Skeletal muscle tissue (tissue), 4 donors: ENCODE results near the gene TNNT3. TPM values are rescaled to one million over a fixed set of nuclear protein-coding genes. Genes with fewer than 3 reads are reported as not detected.

Experiments
- H3K27ac ChIP-seq: one replicate; pipeline ENCODE4 v1.7.0; 2013; ENCODE audit warnings: mild to moderate bottlenecking, low read depth, low read length, inconsistent platforms
- H3K27me3 ChIP-seq, 3 donors: one replicate each; pipeline ENCODE4 v1.7.0; 2013; ENCODE audit warnings: low read length in 3 of 3; ENCODE audit not compliant: control insufficient read depth in 3 of 3, insufficient read depth in 3 of 3
- H3K36me3 ChIP-seq, 3 donors: one replicate each; pipeline ENCODE4 v1.7.0; 2013; ENCODE audit warnings: low read length in 3 of 3; ENCODE audit not compliant: control insufficient read depth in 3 of 3, insufficient read depth in 3 of 3
- H3K4me1 ChIP-seq, 3 donors: one replicate each; pipeline ENCODE4 v1.7.0; 2013; ENCODE audit warnings: low read length in 3 of 3, mild to moderate bottlenecking in 3 of 3; ENCODE audit not compliant: control insufficient read depth in 3 of 3, insufficient read depth in 3 of 3
- H3K4me3 ChIP-seq, 3 donors: one replicate each; pipeline ENCODE4 v1.7.0; 2013; ENCODE audit warnings: low read length in 3 of 3
- H3K9ac ChIP-seq, 3 donors: one replicate each; pipeline ENCODE4 v1.7.0; 2013; ENCODE audit warnings: low read length in 3 of 3, mild to moderate bottlenecking in 3 of 3, moderate library complexity in 2 of 3, low read depth in 1 of 3
- H3K9me3 ChIP-seq, 3 donors: one replicate each; pipeline ENCODE4 v1.7.0; 2013; ENCODE audit warnings: low read length in 3 of 3; ENCODE audit not compliant: control insufficient read depth in 3 of 3
- total RNA-seq: library from RNA; depleted of rRNA; stranded (reverse); fragments of >200 nt; gene quantifications from one replicate; pipeline ENCODE4 v1.2.3, GENCODE V29; 2014
- donor health status: Osteomylitis.

Gene TNNT3
- total RNA-seq, 1 donor from 2014 or later: 4,042 TPM

DNA sequence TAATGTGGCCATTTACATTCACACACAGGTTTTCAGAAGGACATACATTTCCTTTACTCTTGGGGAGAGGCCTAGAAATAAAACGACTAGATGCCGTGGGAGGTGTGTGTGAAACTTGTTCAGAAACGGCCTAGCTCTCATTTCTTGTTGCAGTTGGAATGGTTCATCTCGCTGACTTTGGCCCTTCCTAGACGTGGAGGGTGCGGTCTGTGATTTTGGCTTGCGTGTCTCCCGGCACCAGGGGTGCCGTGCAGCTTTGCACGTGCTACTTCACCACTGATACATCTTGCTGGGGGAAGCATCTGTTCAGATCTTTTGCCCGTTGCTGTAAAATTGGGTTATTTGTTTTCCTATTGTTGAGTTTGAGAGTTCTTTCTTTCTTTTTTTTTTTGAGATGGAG, 24.7 kb upstream of the TNNT3 start:
- Histone ChIP-seq H3K4me3 (no peak overlapping the region), H3K4me1 (peaks cover 32 to 41% (median 36%) of the 10 kb centered on the region in 3 donors), H3K27me3 (no peaks in the 10 kb centered on the region), H3K27ac (no peak overlapping the region), H3K9ac (no peak overlapping the region), H3K36me3 (peaks cover 0 to 3% (median 0%) of the 10 kb centered on the region in 3 donors), H3K9me3 (no peaks in the 10 kb centered on the region)

- no peak overlapping the region for H3K4me3 ChIP-seq
- H3K27ac ChIP-seq: no peak overlapping the region
- no peaks in the 10 kb centered on the region for H3K27me3 ChIP-seq
- no peaks in the 10 kb centered on the region for H3K36me3 ChIP-seq
- no peaks in the 10 kb centered on the region for H3K9me3 ChIP-seq
- H3K4me1 ChIP-seq: peaks cover 15 to 24% (median 20%) of the 10 kb centered on the region in 3 donors
- H3K9ac ChIP-seq: no peak overlapping the region
Measured at GRCh38 chr11:1896468-1896867, 23.0 kb upstream of the TNNT3 start.

DNA sequence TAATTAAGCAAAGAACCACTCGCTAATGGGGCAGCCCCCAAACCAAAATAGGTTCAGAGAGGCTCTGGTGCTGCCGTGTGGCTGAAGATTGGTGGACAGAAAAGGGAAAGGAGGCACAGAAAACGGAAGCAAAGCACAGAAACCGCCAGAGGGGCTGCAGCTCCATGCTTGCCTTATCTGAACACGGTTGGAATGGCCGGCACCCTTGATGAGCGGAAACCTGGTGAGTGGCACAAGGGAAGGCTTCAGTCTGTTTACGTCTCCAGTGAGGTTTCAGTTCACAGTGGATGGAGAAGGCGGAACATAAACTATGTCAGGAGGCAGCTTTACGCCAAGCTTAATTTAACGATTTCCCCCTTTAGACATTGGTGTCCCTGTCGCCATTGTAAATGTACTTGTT, 22.6 kb upstream of the TNNT3 start:
- Histone ChIP-seq H3K9ac (no peak overlapping the region), H3K27me3 (no peaks in the 10 kb centered on the region), H3K27ac (no peak overlapping the region), H3K9me3 (no peaks in the 10 kb centered on the region), H3K4me3 (no peak overlapping the region), H3K4me1 (peaks cover 11 to 19% (median 15%) of the 10 kb centered on the region in 3 donors), H3K36me3 (no peaks in the 10 kb centered on the region)

- H3K27ac ChIP-seq: no peak overlapping the region
- no peak overlapping the region for H3K4me3 ChIP-seq
- no peaks in the 10 kb centered on the region for H3K36me3 ChIP-seq
- H3K4me1 ChIP-seq: no peaks in the 10 kb centered on the region
- H3K27me3 ChIP-seq: no peaks in the 10 kb centered on the region
- no peaks in the 10 kb centered on the region for H3K9me3 ChIP-seq
- no peak overlapping the region for H3K9ac ChIP-seq
Measured at GRCh38 chr11:1899090-1899489, 20.4 kb upstream of the TNNT3 start.

GRCh38 chr11:1899686-1900085, 19.8 kb upstream of the TNNT3 start:
- H3K36me3 ChIP-seq: no peaks in the 10 kb centered on the region
- no peak overlapping the region for H3K9ac ChIP-seq
- H3K9me3 ChIP-seq: no peaks in the 10 kb centered on the region
- H3K4me3 ChIP-seq: no peak overlapping the region
- no peak overlapping the region for H3K27ac ChIP-seq
- no peaks in the 10 kb centered on the region for H3K27me3 ChIP-seq
- H3K4me1 ChIP-seq: no peaks in the 10 kb centered on the region

DNA sequence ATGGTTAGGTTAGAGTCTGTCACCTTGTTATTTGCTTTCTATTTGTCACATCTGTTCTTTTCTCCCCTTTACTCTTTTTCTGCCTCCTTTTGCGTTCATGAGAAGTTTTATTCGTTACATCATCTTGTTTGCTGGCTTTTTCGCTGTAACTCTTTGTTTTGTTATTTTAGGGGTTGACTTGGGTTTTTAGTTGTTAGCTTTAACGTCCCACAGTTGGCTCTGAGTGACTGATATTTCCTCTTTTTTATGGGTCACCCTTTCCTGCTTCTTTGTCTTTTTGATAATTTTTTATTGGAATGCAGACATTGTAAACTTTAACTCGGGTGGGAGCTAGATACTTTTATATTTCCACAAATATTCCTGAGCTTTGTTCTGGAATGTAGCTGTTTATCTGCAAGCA, 13.3 kb upstream of the TNNT3 start:
- Histone ChIP-seq H3K9me3 (no peaks in the 10 kb centered on the region), H3K4me3 (no peak overlapping the region), H3K4me1 (peaks cover 13 to 20% (median 20%) of the 10 kb centered on the region in 3 donors), H3K9ac (peak overlapping the region in 2 of 3 donors; percentile 6 to 25), H3K27ac (peak overlapping the region; percentile 80), H3K36me3 (no peaks in the 10 kb centered on the region), H3K27me3 (peaks cover 0 to 2% (median 0%) of the 10 kb centered on the region in 3 donors)

- H3K36me3 ChIP-seq: no peaks in the 10 kb centered on the region
- H3K4me3 ChIP-seq: no peak overlapping the region
- peak overlapping the region in 2 of 3 donors; percentile 16 to 25 for H3K9ac ChIP-seq
- peaks cover 13 to 20% (median 20%) of the 10 kb centered on the region in 3 donors for H3K4me1 ChIP-seq
- H3K27me3 ChIP-seq: peaks cover 0 to 2% (median 0%) of the 10 kb centered on the region in 3 donors
- H3K27ac ChIP-seq: peak overlapping the region; percentile 80
- no peaks in the 10 kb centered on the region for H3K9me3 ChIP-seq
Measured at GRCh38 chr11:1906611-1907423, 12.7 kb upstream of the TNNT3 start.

DNA sequence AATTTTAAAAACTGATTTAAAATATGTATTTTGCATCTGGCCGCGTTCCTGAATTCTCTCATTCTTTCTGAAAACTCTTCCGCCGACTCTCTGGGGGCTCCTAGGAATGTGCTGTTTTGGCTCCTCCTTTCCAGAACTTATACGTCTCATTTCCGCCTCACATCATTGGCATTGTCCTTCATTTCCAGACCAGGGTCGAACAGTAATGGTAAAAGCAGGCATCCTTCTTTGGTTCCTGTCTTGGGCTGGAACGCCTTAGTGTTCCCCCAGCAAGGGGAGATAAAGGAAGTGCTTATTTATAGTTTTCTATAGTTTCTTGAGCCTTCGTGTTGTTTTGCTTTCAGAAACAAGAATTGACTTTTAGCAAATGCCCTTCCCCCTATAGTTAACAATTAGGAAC, 10.9 kb upstream of the TNNT3 start:
- no peak overlapping the region for H3K4me3 ChIP-seq

GRCh38 chr11:1909524-1909923, 10.0 kb upstream of the TNNT3 start:
- Histone ChIP-seq H3K9me3 (no peaks in the 10 kb centered on the region), H3K36me3 (no peaks in the 10 kb centered on the region), H3K27me3 (peaks cover 0 to 2% (median 0%) of the 10 kb centered on the region in 3 donors), H3K4me1 (peaks cover 20% of the 10 kb centered on the region in 3 donors), H3K27ac (no peak overlapping the region), H3K4me3 (no peak overlapping the region), H3K9ac (no peak overlapping the region)

More for the DNA sequence above, 10.9 kb upstream of the TNNT3 start:
- Histone ChIP-seq H3K9me3 (no peaks in the 10 kb centered on the region), H3K27ac (peak overlapping the region; percentile 80), H3K27me3 (peaks cover 0 to 2% (median 0%) of the 10 kb centered on the region in 3 donors), H3K4me1 (peaks cover 16 to 20% (median 20%) of the 10 kb centered on the region in 3 donors), H3K9ac (peak overlapping the region in 1 of 3 donors; percentile 14), H3K36me3 (no peaks in the 10 kb centered on the region)

DNA sequence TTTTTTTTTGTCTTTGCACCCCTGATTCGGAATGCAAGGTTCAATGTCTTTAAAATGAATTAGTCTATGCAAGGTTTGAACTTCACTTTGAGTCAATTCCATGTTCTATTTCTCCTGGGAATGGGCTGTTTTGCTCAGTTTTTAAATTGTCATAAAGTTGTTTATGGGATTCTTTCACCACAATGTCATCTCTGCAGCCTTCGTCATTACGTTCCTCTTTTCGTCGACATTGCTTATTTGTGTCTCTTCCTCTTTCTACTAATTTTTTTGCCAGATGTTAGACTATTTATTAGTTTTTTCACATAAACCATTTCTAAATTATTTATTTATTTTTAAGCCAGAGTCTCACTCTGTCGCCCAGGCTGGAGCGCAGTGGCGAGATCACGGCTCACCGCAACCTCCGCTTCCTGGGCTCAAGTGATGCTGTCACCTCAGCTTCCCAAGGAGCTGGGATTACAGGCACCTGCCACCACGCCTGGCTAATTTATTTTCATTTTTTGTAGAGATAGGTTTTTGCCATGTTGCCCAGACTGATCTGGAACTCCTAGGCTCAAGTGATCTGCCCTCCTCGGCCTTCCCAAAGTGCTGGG, 7.1 kb upstream of the TNNT3 start:
- Histone ChIP-seq H3K9ac (peak overlapping the region in 1 of 3 donors; percentile 8), H3K9me3 (no peaks in the 10 kb centered on the region), H3K27me3 (no peaks in the 10 kb centered on the region), H3K27ac (peak overlapping the region; percentile 33), H3K4me3 (no peak overlapping the region), H3K36me3 (no peaks in the 10 kb centered on the region), H3K4me1 (peaks cover 23 to 31% (median 29%) of the 10 kb centered on the region in 3 donors)
